NT2/D1 (cell line): Measurements from ENCODE around the gene ZNF45.
"Not testable (repeated sequence)": the region's sequence is repeated elsewhere in the genome, so short reads cannot be mapped to it uniquely, and the experiment has no call there.

Source experiments
- DNase-seq: peaks from one replicate; pipeline ENCODE4 v3.0.0-alpha.2; 2011; ENCODE audit warnings: low read depth, low spot score
- H3K27me3 ChIP-seq: 2 replicates; pipeline ENCODE4 v1.6.0; 2011; ENCODE audit warnings: mild to moderate bottlenecking; ENCODE audit not compliant: insufficient read length, insufficient read depth
- H3K36me3 ChIP-seq: 2 replicates; pipeline ENCODE4 v1.6.1; 2011; ENCODE audit warnings: mild to moderate bottlenecking, low read length, mixed read lengths; ENCODE audit not compliant: insufficient read depth, insufficient read length
- H3K4me1 ChIP-seq: 2 replicates; pipeline ENCODE4 v1.5.1; 2011; ENCODE audit not compliant: insufficient read depth, insufficient read length
- H3K4me3 ChIP-seq: 2 replicates; pipeline ENCODE4 v1.5.1; 2011; ENCODE audit warnings: low read depth; ENCODE audit not compliant: insufficient read length
- H3K9ac ChIP-seq: 2 replicates; pipeline ENCODE4 v1.6.0; 2011; ENCODE audit warnings: low read depth; ENCODE audit not compliant: insufficient read length
- H3K9me3 ChIP-seq: 2 replicates; pipeline ENCODE4 v1.5.1; 2011; ENCODE audit warnings: mild to moderate bottlenecking, low read length; ENCODE audit not compliant: insufficient read depth
- SUZ12 ChIP-seq: IDR thresholded peaks from 2 replicates; pipeline ENCODE4 v1.6.1; 2011; ENCODE audit not compliant: insufficient read length, insufficient read depth; ENCODE audit errors: extremely low read depth
- YY1 ChIP-seq: IDR thresholded peaks from 2 replicates; pipeline ENCODE4 v1.6.1; 2011; ENCODE audit not compliant: insufficient read length, insufficient read depth
- ZNF274 ChIP-seq: IDR thresholded peaks from 2 replicates; pipeline ENCODE4 v1.6.1; 2011; ENCODE audit warnings: mild to moderate bottlenecking, low read depth, low read length

The ZNF45 gene

DNA sequence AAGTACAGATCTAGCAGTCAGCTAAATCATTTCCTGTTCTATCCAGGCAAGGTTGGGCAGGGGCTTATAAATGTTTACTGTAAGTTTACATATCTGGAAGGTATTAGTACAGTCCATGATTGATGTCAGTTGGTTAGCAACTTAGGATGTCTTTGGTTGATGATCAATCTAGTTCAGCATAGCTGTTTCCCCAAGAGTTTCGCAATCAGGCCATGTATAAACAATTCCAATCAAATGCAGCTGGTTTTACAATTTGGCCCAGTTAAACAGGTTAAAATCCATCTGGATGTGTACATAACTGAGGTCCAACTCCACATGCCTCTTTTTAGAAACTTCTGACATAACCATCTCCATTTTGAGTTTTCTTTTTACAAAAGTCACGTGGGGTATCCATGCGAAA lies 22.8 kb upstream of the ZNF45 start:
- Histone ChIP-seq H3K9ac (no peak overlapping the region), H3K27me3 (no peaks in the 10 kb centered on the region), H3K4me3 (no peak overlapping the region), H3K4me1 (no peaks in the 10 kb centered on the region), H3K9me3 (peaks cover 45% of the 10 kb centered on the region), H3K36me3 (peaks cover 41% of the 10 kb centered on the region)
- DNase-seq, result no peak
- TF ChIP-seq ZNF274 (no peak), YY1 (no peak), SUZ12 (no peak)

GRCh38 chr19:43956827-43957226 lies 21.7 kb upstream of the ZNF45 start:
- DNase-seq, result no peak
- H3K9me3 ChIP-seq, result peaks cover 37% of the 10 kb centered on the region; the same call in 1 of the 2 replicates
- peaks cover 37% of the 10 kb centered on the region for H3K36me3 ChIP-seq
- no peak overlapping the region for H3K9ac ChIP-seq
- H3K4me3 ChIP-seq, result no peak overlapping the region
- no peaks in the 10 kb centered on the region for H3K4me1 ChIP-seq
- TF ChIP-seq SUZ12, result no peak
- no peak for TF ChIP-seq ZNF274
- TF ChIP-seq YY1, result no peak
- H3K27me3 ChIP-seq, result no peaks in the 10 kb centered on the region

- H3K9me3 ChIP-seq, result peaks cover 5% of the 10 kb centered on the region; the same call in 1 of the 2 replicates
- peak; percentile 92 for DNase-seq
- peak within 1 kb of the TSS; percentile 83 for H3K4me3 ChIP-seq
- H3K9ac ChIP-seq, result peak within 1 kb of the TSS; percentile 78
- H3K27me3 ChIP-seq, result no peaks in the 10 kb centered on the region
- H3K4me1 ChIP-seq, result no peaks in the 10 kb centered on the region
- TF ChIP-seq SUZ12 (no peak), ZNF274 (no peak), YY1 (no peak)
- peaks cover 24% of the 10 kb centered on the region for H3K36me3 ChIP-seq
Measured at GRCh38 chr19:43950834-43951645, 16.0 kb upstream of the ZNF45 start, which contains the start of gene ZNF221. ZNF221 (plus strand) TSS chr19:43951228; CDS start chr19:43962727, 11,499 bp downstream.

DNA sequence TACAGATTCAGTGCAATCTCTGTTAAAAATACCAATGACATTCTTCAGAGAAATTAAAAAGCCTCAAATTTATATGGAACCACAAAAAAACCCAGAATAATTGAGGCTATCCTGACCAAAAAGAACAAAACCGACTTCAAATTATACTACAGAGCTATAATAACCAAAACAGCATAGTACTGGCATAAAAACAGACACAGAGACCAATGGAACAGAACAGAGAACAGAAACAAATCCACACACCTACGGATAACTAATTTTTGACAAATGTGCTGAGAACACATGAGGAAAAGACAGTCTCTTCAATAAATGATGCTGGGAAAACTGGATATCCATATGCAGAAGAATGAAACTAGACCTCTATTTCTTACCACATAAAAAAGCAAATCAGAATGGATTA lies 14.7 kb upstream of the ZNF45 start:
- DNase-seq, H3K9me3 ChIP-seq, H3K4me1 ChIP-seq, H3K27me3 ChIP-seq, H3K9ac ChIP-seq, H3K4me3 ChIP-seq: not testable (repeated sequence)
- peaks cover 15% of the 10 kb centered on the region for H3K36me3 ChIP-seq

DNA sequence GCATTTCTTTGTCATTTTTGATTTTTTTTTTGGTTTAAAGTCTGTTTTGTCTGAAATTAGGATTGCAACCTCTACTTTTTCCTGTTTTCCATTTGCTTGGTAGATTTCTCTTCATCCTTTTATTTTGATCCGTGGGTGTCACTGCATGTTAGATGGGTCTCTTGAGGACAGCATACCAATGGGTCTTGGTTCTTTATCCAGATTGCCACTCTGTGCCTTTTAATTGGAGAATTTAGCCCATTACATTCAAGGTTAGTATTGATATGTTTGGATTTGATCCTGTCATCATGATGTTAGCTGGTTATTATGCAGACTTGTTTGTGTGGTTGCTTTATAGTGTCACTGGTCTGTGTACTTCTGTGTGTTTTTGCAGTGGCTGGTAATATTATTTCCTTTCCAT lies 12.3 kb upstream of the ZNF45 start:
- H3K9me3 ChIP-seq, H3K27me3 ChIP-seq, DNase-seq, H3K4me3 ChIP-seq, H3K36me3 ChIP-seq, H3K4me1 ChIP-seq, H3K9ac ChIP-seq: not testable (repeated sequence)

DNA sequence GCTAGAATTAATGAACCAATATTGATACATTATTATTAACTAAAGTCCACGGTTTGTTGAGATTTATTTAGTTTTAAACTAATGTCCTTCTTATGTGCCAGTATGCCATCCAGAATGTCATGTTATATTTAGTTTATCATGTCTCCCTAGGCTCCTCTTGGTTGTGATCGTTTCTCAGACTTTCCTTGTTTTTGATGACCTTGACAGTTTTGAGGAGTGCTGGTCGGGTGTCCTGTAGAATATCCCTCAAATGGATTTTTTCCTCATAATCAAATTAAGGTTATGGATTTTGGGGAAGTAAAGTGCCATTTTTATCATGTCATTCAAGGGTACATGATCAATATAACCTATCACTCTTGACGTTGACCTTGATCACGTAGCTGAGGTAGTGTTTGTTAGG lies 6.1 kb upstream of the ZNF45 start:
- H3K27me3 ChIP-seq, result no peaks in the 10 kb centered on the region
- H3K4me1 ChIP-seq, result no peaks in the 10 kb centered on the region
- H3K9ac ChIP-seq, result no peak overlapping the region
- H3K36me3 ChIP-seq, result no peaks in the 10 kb centered on the region
- no peak overlapping the region for H3K4me3 ChIP-seq
- TF ChIP-seq ZNF274 (no peak), SUZ12 (no peak), YY1 (no peak)
- H3K9me3 ChIP-seq, result no peaks in the 10 kb centered on the region
- no peak for DNase-seq

DNA sequence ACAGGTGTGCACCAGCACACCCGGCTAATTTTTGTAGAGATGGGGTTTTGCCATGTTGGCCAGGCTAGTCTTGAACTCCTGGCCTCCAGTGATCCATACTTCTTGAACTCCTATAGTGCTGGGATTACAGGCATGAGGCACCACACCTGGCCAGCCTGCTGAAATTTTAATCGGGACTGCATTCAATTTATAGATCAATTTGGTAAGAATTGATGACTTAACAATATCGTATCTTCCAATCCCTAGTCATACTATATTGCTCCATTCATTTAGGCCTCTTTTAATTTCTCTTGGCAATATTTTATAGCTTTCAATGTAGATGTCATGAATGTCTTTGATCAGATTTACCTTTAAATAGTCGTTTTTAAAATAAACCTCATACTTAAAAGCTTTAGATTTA lies 5.6 kb upstream of the ZNF45 start:
- H3K27me3 ChIP-seq, result no peaks in the 10 kb centered on the region
- no peak for DNase-seq
- H3K36me3 ChIP-seq, result no peaks in the 10 kb centered on the region
- TF ChIP-seq YY1, result no peak
- TF ChIP-seq SUZ12, result no peak
- no peak for TF ChIP-seq ZNF274
- H3K9me3 ChIP-seq, result no peaks in the 10 kb centered on the region
- no peak overlapping the region for H3K9ac ChIP-seq
- no peaks in the 10 kb centered on the region for H3K4me1 ChIP-seq
- H3K4me3 ChIP-seq, result no peak overlapping the region
